ENCODE measurements around the gene MCEE.

The MCEE gene

DNA sequence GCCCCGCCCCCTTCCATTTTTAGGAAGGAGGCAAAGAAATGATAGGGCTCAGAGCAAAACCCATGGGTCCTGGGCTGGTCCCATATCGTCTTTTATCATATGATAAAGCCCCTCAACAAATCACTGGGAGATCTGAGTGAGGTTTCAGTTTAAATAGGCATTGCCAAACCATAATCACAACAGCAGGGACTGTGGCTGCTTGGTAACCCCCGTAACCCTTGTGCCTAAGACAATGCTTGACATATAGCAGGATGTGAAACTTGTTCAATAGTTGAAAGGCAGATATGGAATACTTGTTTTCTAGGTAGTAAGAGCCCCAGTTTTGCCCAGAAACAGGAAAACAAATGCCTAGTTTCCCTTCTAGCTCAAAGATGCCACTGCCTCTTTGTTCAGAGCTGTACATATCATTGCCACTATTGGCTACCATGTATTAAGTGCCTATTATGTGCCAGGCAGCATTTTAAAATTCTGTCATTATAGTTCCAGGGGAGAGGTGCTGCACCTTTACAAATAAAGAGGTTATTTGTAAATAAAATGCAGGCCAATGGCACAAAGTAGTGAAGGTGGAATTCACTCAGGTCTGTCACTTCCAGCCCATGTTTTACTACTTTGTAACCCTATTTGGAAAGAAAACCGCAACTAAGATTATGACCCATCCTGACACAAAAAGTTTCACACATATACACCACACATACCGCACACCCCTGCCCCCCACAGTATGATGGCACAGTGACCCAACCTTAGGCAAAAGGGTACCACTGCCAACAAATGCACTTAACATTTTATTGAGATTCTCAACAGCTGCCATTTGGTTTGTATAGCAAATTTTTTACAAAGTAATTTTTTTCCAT is 47.4 kb downstream of the MCEE start:
- Histone ChIP-seq H3K4me3 (ENCODE audit: low read length in 2 of 2) (no peak overlapping the region), H3K27me3 (ENCODE audit: control insufficient read depth in 1 of 2, insufficient read depth in 2 of 2, low read length in 2 of 2) (no peaks in the 10 kb centered on the region), H3K36me3 (ENCODE audit: control insufficient read depth in 2 of 2, insufficient read depth in 2 of 2, low read length in 2 of 2) (peaks cover 11% of the 10 kb centered on the region in 2 donors), H3K4me1 (ENCODE audit: control insufficient read depth, insufficient read depth, low read length) (no peaks in the 10 kb centered on the region), H3K9me3 (ENCODE audit: control insufficient read depth in 2 of 2, low read length in 2 of 2) (no peaks in the 10 kb centered on the region), H3K9ac (ENCODE audit: low read length in 2 of 2) (no peak overlapping the region), H3K27ac (ENCODE audit: low read length) (no peak overlapping the region)

GRCh38 chr2:71078624-71079023 is 51.4 kb downstream of the MCEE start:
- H3K27me3 ChIP-seq (ENCODE audit: control insufficient read depth in 1 of 2, insufficient read depth in 2 of 2, low read length in 2 of 2) = no peaks in the 10 kb centered on the region
- no peak overlapping the region for H3K4me3 ChIP-seq (ENCODE audit: low read length in 2 of 2)
- H3K4me1 ChIP-seq (ENCODE audit: control insufficient read depth, insufficient read depth, low read length) = no peaks in the 10 kb centered on the region
- H3K9ac ChIP-seq (ENCODE audit: low read length in 2 of 2) = no peak overlapping the region
- H3K9me3 ChIP-seq (ENCODE audit: control insufficient read depth in 2 of 2, low read length in 2 of 2) = no peaks in the 10 kb centered on the region
- no peak overlapping the region for H3K27ac ChIP-seq (ENCODE audit: low read length)
- peaks cover 36% of the 10 kb centered on the region in 2 donors for H3K36me3 ChIP-seq (ENCODE audit: control insufficient read depth in 2 of 2, insufficient read depth in 2 of 2, low read length in 2 of 2)

GRCh38 chr2:71074893-71075395 is 55.1 kb downstream of the MCEE start:
- no peak overlapping the region for H3K9ac ChIP-seq (ENCODE audit: low read length in 2 of 2)
- no peaks in the 10 kb centered on the region for H3K9me3 ChIP-seq (ENCODE audit: control insufficient read depth in 2 of 2, low read length in 2 of 2)
- H3K27ac ChIP-seq (ENCODE audit: low read length) = no peak overlapping the region
- peaks cover 22% of the 10 kb centered on the region for H3K4me1 ChIP-seq (ENCODE audit: control insufficient read depth, insufficient read depth, low read length)
- H3K4me3 ChIP-seq (ENCODE audit: low read length in 2 of 2) = no peak overlapping the region
- no peaks in the 10 kb centered on the region for H3K27me3 ChIP-seq (ENCODE audit: control insufficient read depth in 1 of 2, insufficient read depth in 2 of 2, low read length in 2 of 2)
- H3K36me3 ChIP-seq (ENCODE audit: control insufficient read depth in 2 of 2, insufficient read depth in 2 of 2, low read length in 2 of 2) = peaks cover 37 to 45% of the 10 kb centered on the region in 2 donors

GRCh38 chr2:71073475-71073874 is 56.6 kb downstream of the MCEE start:
- no peak overlapping the region for H3K9ac ChIP-seq (ENCODE audit: low read length in 2 of 2)
- peaks cover 33% of the 10 kb centered on the region for H3K4me1 ChIP-seq (ENCODE audit: control insufficient read depth, insufficient read depth, low read length)
- H3K4me3 ChIP-seq (ENCODE audit: low read length in 2 of 2) = no peak overlapping the region
- no peaks in the 10 kb centered on the region for H3K9me3 ChIP-seq (ENCODE audit: control insufficient read depth in 2 of 2, low read length in 2 of 2)
- no peak overlapping the region for H3K27ac ChIP-seq (ENCODE audit: low read length)
- no peaks in the 10 kb centered on the region for H3K27me3 ChIP-seq (ENCODE audit: control insufficient read depth in 1 of 2, insufficient read depth in 2 of 2, low read length in 2 of 2)
- peaks cover 30 to 38% of the 10 kb centered on the region in 2 donors for H3K36me3 ChIP-seq (ENCODE audit: control insufficient read depth in 2 of 2, insufficient read depth in 2 of 2, low read length in 2 of 2)

DNA sequence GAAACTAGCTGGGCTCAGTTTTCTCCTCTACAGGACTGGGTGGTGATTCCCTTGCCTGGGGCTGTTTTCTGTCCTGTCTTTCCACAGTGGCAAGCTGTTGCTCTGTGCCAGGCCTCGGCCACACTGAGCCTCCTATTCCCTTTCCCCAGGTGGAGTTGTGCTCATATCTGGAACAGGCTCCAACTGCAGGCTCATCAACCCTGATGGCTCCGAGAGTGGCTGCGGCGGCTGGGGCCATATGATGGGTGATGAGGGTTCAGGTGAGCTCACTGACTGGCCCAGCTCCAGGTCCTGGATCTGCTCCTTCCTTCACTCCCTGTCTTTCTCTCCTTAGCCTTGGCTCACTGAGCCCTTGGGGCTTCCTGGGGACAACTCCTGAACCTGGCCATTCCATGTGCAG is 57.5 kb downstream of the MCEE start:
- Histone ChIP-seq H3K27ac (ENCODE audit: low read length) (no peak overlapping the region), H3K27me3 (ENCODE audit: control insufficient read depth in 1 of 2, insufficient read depth in 2 of 2, low read length in 2 of 2) (no peaks in the 10 kb centered on the region), H3K9me3 (ENCODE audit: control insufficient read depth in 2 of 2, low read length in 2 of 2) (no peaks in the 10 kb centered on the region), H3K4me3 (ENCODE audit: low read length in 2 of 2) (no peak overlapping the region), H3K9ac (ENCODE audit: low read length in 2 of 2) (peak overlapping the region in 1 of 2 donors; percentile 9), H3K36me3 (ENCODE audit: control insufficient read depth in 2 of 2, insufficient read depth in 2 of 2, low read length in 2 of 2) (peaks cover 24 to 34% of the 10 kb centered on the region in 2 donors), H3K4me1 (ENCODE audit: control insufficient read depth, insufficient read depth, low read length) (peaks cover 38% of the 10 kb centered on the region)

- H3K27me3 ChIP-seq (ENCODE audit: control insufficient read depth in 1 of 2, insufficient read depth in 2 of 2, low read length in 2 of 2) = no peaks in the 10 kb centered on the region
- H3K9me3 ChIP-seq (ENCODE audit: control insufficient read depth in 2 of 2, low read length in 2 of 2) = no peaks in the 10 kb centered on the region
- no peak overlapping the region for H3K4me3 ChIP-seq (ENCODE audit: low read length in 2 of 2)
- peaks cover 39% of the 10 kb centered on the region for H3K4me1 ChIP-seq (ENCODE audit: control insufficient read depth, insufficient read depth, low read length)
- peak overlapping the region in 1 of 2 donors; percentile 36 for H3K9ac ChIP-seq (ENCODE audit: low read length in 2 of 2)
- no peak overlapping the region for H3K27ac ChIP-seq (ENCODE audit: low read length)
- H3K36me3 ChIP-seq (ENCODE audit: control insufficient read depth in 2 of 2, insufficient read depth in 2 of 2, low read length in 2 of 2) = peaks cover 18 to 31% of the 10 kb centered on the region in 2 donors
Measured at GRCh38 chr2:71071681-71072398, 58.2 kb downstream of the MCEE start.

GRCh38 chr2:71070294-71071093 is 59.5 kb downstream of the MCEE start:
- Histone ChIP-seq H3K4me1 (ENCODE audit: control insufficient read depth, insufficient read depth, low read length) (peaks cover 39% of the 10 kb centered on the region), H3K9ac (ENCODE audit: low read length in 2 of 2) (peak overlapping the region in 1 of 2 donors; percentile 58), H3K4me3 (ENCODE audit: low read length in 2 of 2) (peak overlapping the region in 1 of 2 donors; percentile 22), H3K27ac (ENCODE audit: low read length) (no peak overlapping the region), H3K9me3 (ENCODE audit: control insufficient read depth in 2 of 2, low read length in 2 of 2) (no peaks in the 10 kb centered on the region), H3K27me3 (ENCODE audit: control insufficient read depth in 1 of 2, insufficient read depth in 2 of 2, low read length in 2 of 2) (no peaks in the 10 kb centered on the region), H3K36me3 (ENCODE audit: control insufficient read depth in 2 of 2, insufficient read depth in 2 of 2, low read length in 2 of 2) (peaks cover 10 to 22% of the 10 kb centered on the region in 2 donors)

DNA sequence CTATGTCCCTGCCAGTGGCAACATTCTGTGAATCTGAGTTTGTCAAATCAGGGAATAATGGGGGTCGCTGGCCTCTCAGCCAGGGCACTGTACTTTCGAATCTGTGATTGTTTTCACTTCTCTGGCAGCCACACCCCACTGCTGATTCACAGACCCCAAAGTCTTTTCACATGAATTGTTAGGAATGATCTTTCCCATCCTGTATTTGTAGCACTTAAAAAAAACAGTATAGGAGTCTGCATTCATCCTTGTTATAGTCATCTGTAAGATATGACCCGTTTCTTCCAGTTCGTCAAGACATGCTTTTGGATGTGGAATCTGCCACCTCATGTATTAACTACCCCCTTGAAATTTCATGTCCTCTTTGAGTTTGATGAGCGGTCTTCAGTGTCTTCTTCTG is 60.7 kb downstream of the MCEE start:
- Histone ChIP-seq H3K27me3 (ENCODE audit: control insufficient read depth in 1 of 2, insufficient read depth in 2 of 2, low read length in 2 of 2) (no peaks in the 10 kb centered on the region), H3K36me3 (ENCODE audit: control insufficient read depth in 2 of 2, insufficient read depth in 2 of 2, low read length in 2 of 2) (peaks cover 7 to 16% of the 10 kb centered on the region in 2 donors), H3K4me3 (ENCODE audit: low read length in 2 of 2) (peak overlapping the region; percentile 89 to 96), H3K9ac (ENCODE audit: low read length in 2 of 2) (peak overlapping the region; percentile 88 to 97), H3K9me3 (ENCODE audit: control insufficient read depth in 2 of 2, low read length in 2 of 2) (no peaks in the 10 kb centered on the region), H3K4me1 (ENCODE audit: control insufficient read depth, insufficient read depth, low read length) (peaks cover 43% of the 10 kb centered on the region), H3K27ac (ENCODE audit: low read length) (no peak overlapping the region)

DNA sequence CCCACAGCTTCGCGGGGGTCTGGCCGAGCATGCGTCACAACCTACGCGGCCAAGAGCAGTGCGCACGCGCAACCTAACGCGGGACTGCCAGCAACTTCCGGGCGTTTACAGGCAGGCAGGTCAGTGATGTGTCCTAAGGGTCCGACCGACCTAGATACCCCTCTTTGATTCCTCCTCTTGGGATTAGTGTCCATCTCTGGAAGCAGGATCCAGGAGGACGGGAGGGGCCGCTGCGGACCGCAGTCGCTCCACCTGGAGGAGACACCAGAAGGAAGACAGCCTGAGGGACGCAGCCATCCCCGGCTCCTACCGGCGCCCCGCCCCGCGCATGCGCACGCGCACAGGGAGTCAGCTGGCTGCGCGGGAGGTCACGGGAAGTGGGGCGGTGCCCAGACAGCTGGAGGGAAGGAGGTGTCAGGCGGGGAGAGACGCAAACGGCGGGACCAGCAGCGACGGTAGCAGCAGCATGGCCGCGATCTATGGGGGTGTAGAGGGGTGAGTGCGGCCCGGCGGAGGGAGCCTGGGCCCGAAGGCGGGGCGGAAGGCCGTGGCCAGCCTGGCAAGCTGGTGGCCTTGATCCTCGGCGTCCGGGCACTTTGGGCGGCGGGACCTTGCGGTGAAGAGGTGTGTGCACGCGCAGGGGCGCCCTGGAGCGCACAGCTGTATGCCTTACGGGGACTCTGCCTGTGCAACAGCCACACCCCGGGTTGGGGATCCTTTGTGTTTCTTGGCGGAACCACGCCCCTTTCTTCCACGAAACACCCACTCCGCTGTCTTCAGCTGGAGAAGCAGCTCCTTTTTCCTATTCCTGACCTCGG is 61.6 kb downstream of the MCEE start, which contains the start of gene NAGK:
Gene NAGK, plus strand, starts transcription at position 431 of the 818 bp plus-strand sequence. Its CDS starts 36 bp downstream, at position 467.
- Histone ChIP-seq H3K9ac (ENCODE audit: low read length in 2 of 2) (peak within 1 kb of the TSS; percentile 88 to 97), H3K4me1 (ENCODE audit: control insufficient read depth, insufficient read depth, low read length) (peaks cover 48% of the 10 kb centered on the region), H3K27ac (ENCODE audit: low read length) (peak within 1 kb of the TSS; percentile 99), H3K36me3 (ENCODE audit: control insufficient read depth in 2 of 2, insufficient read depth in 2 of 2, low read length in 2 of 2) (peaks cover 0 to 7% of the 10 kb centered on the region in 2 donors), H3K4me3 (ENCODE audit: low read length in 2 of 2) (peak within 1 kb of the TSS; percentile 89 to 96), H3K27me3 (ENCODE audit: control insufficient read depth in 1 of 2, insufficient read depth in 2 of 2, low read length in 2 of 2) (no peaks in the 10 kb centered on the region), H3K9me3 (ENCODE audit: control insufficient read depth in 2 of 2, low read length in 2 of 2) (no peaks in the 10 kb centered on the region)
